Suprapubic skin (tissue), 4 donors: Measurements from ENCODE around the gene NRXN3. TPM values are rescaled to one million over a fixed set of nuclear protein-coding genes. Genes with fewer than 3 reads are reported as not detected.

ENCODE experiments used
- DNase-seq, 2 donors: peaks; one replicate each; pipeline ENCODE4 v3.0.0-alpha.2; 2019; ENCODE audit warnings: low spot score in 2 of 2
- H3K27ac ChIP-seq: fragments of 200-600 bp; sonication (generic); one replicate; pipeline ENCODE4 v1.5.1; 2019
- H3K27me3 ChIP-seq: fragments of 200-600 bp; sonication (generic); one replicate; pipeline ENCODE4 v1.5.1; 2019
- H3K36me3 ChIP-seq: fragments of 200-600 bp; sonication (generic); one replicate; pipeline ENCODE4 v1.5.1; 2019
- H3K4me1 ChIP-seq: fragments of 200-600 bp; sonication (generic); one replicate; pipeline ENCODE4 v1.5.1; 2019
- H3K4me3 ChIP-seq: fragments of 200-600 bp; sonication (generic); one replicate; pipeline ENCODE4 v1.5.1; 2019; ENCODE audit warnings: mild to moderate bottlenecking
- H3K9me3 ChIP-seq: fragments of 200-600 bp; sonication (generic); one replicate; pipeline ENCODE4 v1.5.1; 2019
- CTCF ChIP-seq, 2 donors: fragments of 200-600 bp in 1 of 2; fragments of 450-650 bp in 1 of 2; sonication (generic) in 1 of 2; IDR thresholded peaks; one replicate each; pipeline ENCODE4 v1.5.1; 2016 to 2019; ENCODE audit warnings: antibody characterized with exemption in 2 of 2, mild to moderate bottlenecking in 1 of 2, moderate library complexity in 1 of 2
- EP300 ChIP-seq: sonication (generic); formaldehyde crosslinking; IDR thresholded peaks from one replicate; pipeline ENCODE4 v1.6.1; 2017; ENCODE audit warnings: antibody characterized with exemption
- POLR2A ChIP-seq, 2 donors: fragments of 450-650 bp; IDR thresholded peaks; one replicate each; pipeline ENCODE4 v1.6.1; 2017; ENCODE audit warnings: antibody characterized with exemption in 2 of 2, mild to moderate bottlenecking in 2 of 2, moderate library complexity in 2 of 2
- POLR2AphosphoS5 ChIP-seq, 3 donors: sonication (generic); formaldehyde crosslinking; IDR thresholded peaks; one replicate each; pipeline ENCODE4 v1.6.1; 2017; ENCODE audit warnings: antibody characterized with exemption in 3 of 3
- WGBS: methylation state at CpG from one replicate; pipeline ENCODE4 v1.1.5; 2018; 5-methylcytosine and 5-hydroxymethylcytosine counted together
- total RNA-seq, 4 donors: library from RNA; depleted of rRNA; stranded (reverse); fragments of >200 nt; gene quantifications; one replicate each; pipeline ENCODE4 v1.1.0, GENCODE V29; 2016

The NRXN3 gene
- total RNA-seq, 4 donors from 2014 or later, result 0.79 to 4.3 (median 3.3) TPM

GRCh38 chr14:79204591-79204990 is 1034.4 kb downstream of the NRXN3 start:
- H3K27me3 ChIP-seq, result no peaks in the 10 kb centered on the region
- H3K27ac ChIP-seq, result no peak overlapping the region
- no peaks in the 10 kb centered on the region for H3K9me3 ChIP-seq
- no peaks in the 10 kb centered on the region for H3K4me1 ChIP-seq
- TF ChIP-seq POLR2AphosphoS5 (IDR thresholded peaks at IDR 0.05), result no peak
- TF ChIP-seq POLR2A (IDR thresholded peaks at IDR 0.05), result no peak
- DNase-seq, result no peak
- no peaks in the 10 kb centered on the region for H3K36me3 ChIP-seq
- no peak overlapping the region for H3K4me3 ChIP-seq

- TF ChIP-seq POLR2A (IDR thresholded peaks at IDR 0.05), result no peak
- TF ChIP-seq CTCF (IDR thresholded peaks at IDR 0.05), result no peak
- no peak for TF ChIP-seq EP300
- H3K4me1 ChIP-seq, result no peaks in the 10 kb centered on the region
- H3K27ac ChIP-seq, result no peak overlapping the region
- H3K9me3 ChIP-seq, result no peaks in the 10 kb centered on the region
- WGBS, result 58% methylated on average over 2 of the region's 2 CpGs
- H3K36me3 ChIP-seq, result no peaks in the 10 kb centered on the region
- H3K4me3 ChIP-seq, result no peak overlapping the region
- no peaks in the 10 kb centered on the region for H3K27me3 ChIP-seq
- DNase-seq, result no peak
Measured at GRCh38 chr14:79209418-79209817, 1039.2 kb downstream of the NRXN3 start.

GRCh38 chr14:79225815-79226214 is 1055.6 kb downstream of the NRXN3 start:
- Histone ChIP-seq H3K4me1 (no peaks in the 10 kb centered on the region), H3K4me3 (no peak overlapping the region), H3K9me3 (no peaks in the 10 kb centered on the region), H3K27me3 (no peaks in the 10 kb centered on the region), H3K27ac (no peak overlapping the region), H3K36me3 (no peaks in the 10 kb centered on the region)
- 64% methylated on average over 3 of the region's 3 CpGs for WGBS
- DNase-seq, result no peak
- no peak for TF ChIP-seq EP300

GRCh38 chr14:79229383-79229909 is 1059.3 kb downstream of the NRXN3 start:
- DNase-seq, result no peak

GRCh38 chr14:79242666-79243065 is 1072.5 kb downstream of the NRXN3 start:
- Histone ChIP-seq H3K27me3 (no peaks in the 10 kb centered on the region), H3K27ac (no peak overlapping the region), H3K4me1 (no peaks in the 10 kb centered on the region), H3K9me3 (no peaks in the 10 kb centered on the region), H3K36me3 (no peaks in the 10 kb centered on the region), H3K4me3 (no peak overlapping the region)
- TF ChIP-seq EP300 (no peak), POLR2AphosphoS5 (IDR thresholded peaks at IDR 0.05) (no peak), CTCF (IDR thresholded peaks at IDR 0.05) (no peak), POLR2A (IDR thresholded peaks at IDR 0.05) (no peak)
- DNase-seq, result no peak

More at GRCh38 chr14:79229383-79229909, 1059.3 kb downstream of the NRXN3 start:
- H3K4me3 ChIP-seq, result no peak overlapping the region
- H3K36me3 ChIP-seq, result no peaks in the 10 kb centered on the region
- TF ChIP-seq POLR2A (IDR thresholded peaks at IDR 0.05) (no peak), POLR2AphosphoS5 (IDR thresholded peaks at IDR 0.05) (no peak), EP300 (no peak), CTCF (IDR thresholded peaks at IDR 0.05) (no peak)
- no peaks in the 10 kb centered on the region for H3K4me1 ChIP-seq
- H3K27me3 ChIP-seq, result no peaks in the 10 kb centered on the region
- no peak overlapping the region for H3K27ac ChIP-seq
- WGBS, result 36% methylated on average over 8 of the region's 8 CpGs
- H3K9me3 ChIP-seq, result no peaks in the 10 kb centered on the region

GRCh38 chr14:79246173-79246572 is 1076.0 kb downstream of the NRXN3 start:
- DNase-seq, result no peak
- TF ChIP-seq POLR2AphosphoS5 (IDR thresholded peaks at IDR 0.05) (no peak), POLR2A (IDR thresholded peaks at IDR 0.05) (no peak), CTCF (IDR thresholded peaks at IDR 0.05) (no peak), EP300 (no peak)
- Histone ChIP-seq H3K4me3 (no peak overlapping the region), H3K9me3 (no peaks in the 10 kb centered on the region), H3K4me1 (no peaks in the 10 kb centered on the region), H3K27ac (no peak overlapping the region), H3K27me3 (no peaks in the 10 kb centered on the region), H3K36me3 (no peaks in the 10 kb centered on the region)
- WGBS, result 75% methylated on average over 3 of the region's 3 CpGs
